Activated naive CD8-positive, alpha-beta T cell treated with anti-CD3 and anti-CD28 coated beads, Interleukin-2, amount 50 U/mL, for 16 hours (primary cell): Measurements from ENCODE around the gene MAZ.
"Not testable (repeated sequence)": the region's sequence is repeated elsewhere in the genome, so short reads cannot be mapped to it uniquely, and the experiment has no call there.

Experiments used
- DNase-seq: peaks from one replicate; pipeline ENCODE4 v3.0.0-alpha.2; 2020; ENCODE audit warnings: low read depth, low spot score

The MAZ gene

GRCh38 chr16:29825145-29826044 is 19.1 kb downstream of the MAZ start:
- no peak for DNase-seq

DNA sequence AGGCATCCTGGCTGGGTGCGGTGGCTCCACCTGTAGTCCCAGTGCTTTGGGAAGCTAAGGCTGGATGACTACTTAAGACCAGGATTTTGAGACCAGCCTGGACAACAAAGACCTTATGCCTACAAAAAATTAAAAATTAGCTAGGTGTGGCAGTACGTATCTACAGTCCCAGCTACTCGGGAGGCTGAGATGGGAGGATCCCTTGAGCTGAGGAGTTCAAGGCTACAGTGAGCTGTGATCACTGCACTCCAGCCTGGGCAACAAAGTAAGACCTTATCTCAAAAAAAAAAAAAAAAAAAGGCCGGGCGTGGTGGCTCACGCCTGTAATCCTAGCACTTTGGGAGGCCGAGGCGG is 20.0 kb downstream of the MAZ start:
- DNase-seq: no peak

- no peak for DNase-seq
Measured at GRCh38 chr16:29830774-29831173, 24.4 kb downstream of the MAZ start.

- DNase-seq: no peak
Measured at GRCh38 chr16:29831490-29831889, 25.2 kb downstream of the MAZ start.

DNA sequence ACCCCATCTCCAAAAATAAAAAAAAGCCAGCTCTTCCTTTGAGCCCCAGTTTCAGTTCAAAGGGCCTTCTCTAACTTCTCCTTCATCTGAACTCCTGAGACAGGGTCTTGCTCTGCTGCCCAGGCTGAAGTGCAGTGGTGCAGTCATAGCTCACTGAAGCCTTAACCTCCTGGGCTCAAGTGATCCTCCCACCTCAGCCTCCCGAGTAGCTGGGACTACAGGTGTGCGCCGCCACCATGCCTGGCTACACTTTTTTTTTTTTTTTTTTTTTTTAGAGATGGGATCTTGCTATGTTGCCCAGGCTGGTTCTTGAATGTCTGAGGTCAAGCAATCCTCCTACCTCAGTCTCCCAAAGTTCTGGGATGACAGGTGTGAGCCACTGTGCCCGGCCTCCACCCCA is 26.9 kb downstream of the MAZ start:
- DNase-seq: not testable (repeated sequence)

DNA sequence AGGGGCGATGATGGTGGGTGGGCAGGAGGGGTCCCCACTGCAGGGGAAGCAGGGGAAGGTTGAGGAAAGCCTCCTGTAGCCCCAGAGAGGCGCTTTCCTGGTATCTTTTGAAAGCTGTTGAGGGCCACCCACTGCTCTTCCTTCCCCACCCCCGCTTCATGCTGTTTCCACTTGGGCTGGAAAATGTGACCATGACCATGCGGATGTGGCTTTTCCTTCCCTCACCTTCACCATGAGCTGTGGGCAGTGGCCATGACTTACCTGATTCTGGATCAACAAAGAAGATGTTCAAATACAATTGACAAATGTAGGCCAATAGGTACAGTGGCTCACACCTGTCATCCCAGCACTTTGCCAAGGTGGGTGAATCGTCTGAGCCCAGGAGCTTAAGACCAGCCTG is 27.8 kb downstream of the MAZ start:
- no peak for DNase-seq

- DNase-seq: no peak
Measured at GRCh38 chr16:29835926-29836325, 29.6 kb downstream of the MAZ start.

GRCh38 chr16:29836623-29837022 is 30.3 kb downstream of the MAZ start:
- DNase-seq: no peak

- no peak for DNase-seq
Measured at GRCh38 chr16:29837841-29838240, 31.5 kb downstream of the MAZ start.

- DNase-seq: no peak
Measured at GRCh38 chr16:29839822-29840221, 33.5 kb downstream of the MAZ start.

GRCh38 chr16:29840240-29840639 is 33.9 kb downstream of the MAZ start:
- no peak for DNase-seq

DNA sequence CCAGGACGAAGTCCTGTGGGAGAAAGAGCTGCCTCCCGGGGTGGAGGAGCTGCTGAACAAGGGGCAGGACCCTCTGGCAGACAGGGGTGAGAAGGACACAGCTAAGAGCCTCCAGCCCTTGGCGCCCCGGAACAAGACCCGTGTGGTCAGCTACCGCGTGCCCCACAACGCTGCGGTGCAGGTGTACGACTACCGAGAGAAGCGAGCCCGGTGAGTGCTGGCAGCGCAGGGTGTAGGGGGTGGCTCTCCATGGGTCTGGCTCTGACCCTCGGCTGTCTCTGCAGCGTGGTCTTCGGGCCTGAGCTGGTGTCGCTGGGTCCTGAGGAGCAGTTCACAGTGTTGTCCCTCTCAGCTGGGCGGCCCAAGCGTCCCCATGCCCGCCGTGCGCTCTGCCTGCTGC is 35.3 kb downstream of the MAZ start:
- DNase-seq: no peak

- DNase-seq: no peak
Measured at GRCh38 chr16:29842732-29843346, 36.5 kb downstream of the MAZ start.

DNA sequence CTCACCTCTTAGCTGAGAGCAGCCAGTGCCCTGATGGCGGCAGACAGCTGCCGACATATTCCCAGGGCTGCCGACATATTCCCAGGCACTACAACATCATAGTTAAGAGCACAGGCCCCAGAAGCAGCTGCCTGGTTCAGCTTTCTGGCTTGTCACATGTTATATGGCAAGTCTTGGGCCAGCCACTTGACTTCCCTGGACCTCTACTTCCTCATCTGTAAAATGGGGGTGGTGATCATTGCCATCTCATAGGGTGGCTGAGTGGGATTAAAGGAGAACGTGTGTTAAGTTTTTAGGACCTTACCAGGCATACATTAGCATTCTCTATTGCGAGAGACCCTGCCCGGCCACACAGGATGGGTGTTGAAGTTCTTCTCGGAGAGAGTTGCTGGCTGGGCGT is 37.6 kb downstream of the MAZ start:
- DNase-seq: no peak

- DNase-seq: no peak
Measured at GRCh38 chr16:29844575-29845331, 38.4 kb downstream of the MAZ start.

DNA sequence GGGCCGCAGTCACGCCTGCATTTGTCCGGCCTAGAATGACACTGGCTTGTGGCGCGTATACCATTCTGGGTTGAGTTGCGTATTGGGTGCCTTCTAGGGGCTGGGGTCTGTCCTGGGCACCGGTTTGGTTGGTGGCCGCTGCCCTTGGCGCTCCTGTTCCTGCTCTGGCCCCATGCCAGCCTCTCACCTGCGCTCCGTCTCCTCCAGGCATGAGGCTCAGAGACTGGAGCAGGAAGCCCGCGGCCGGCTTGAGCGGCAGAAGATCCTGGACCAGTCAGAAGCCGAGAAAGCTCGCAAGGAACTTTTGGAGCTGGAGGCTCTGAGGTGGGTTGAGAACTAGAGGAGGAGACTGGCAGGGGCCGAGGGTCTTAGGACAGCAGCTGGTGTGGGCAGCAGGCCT is 39.3 kb downstream of the MAZ start:
- DNase-seq: no peak

DNA sequence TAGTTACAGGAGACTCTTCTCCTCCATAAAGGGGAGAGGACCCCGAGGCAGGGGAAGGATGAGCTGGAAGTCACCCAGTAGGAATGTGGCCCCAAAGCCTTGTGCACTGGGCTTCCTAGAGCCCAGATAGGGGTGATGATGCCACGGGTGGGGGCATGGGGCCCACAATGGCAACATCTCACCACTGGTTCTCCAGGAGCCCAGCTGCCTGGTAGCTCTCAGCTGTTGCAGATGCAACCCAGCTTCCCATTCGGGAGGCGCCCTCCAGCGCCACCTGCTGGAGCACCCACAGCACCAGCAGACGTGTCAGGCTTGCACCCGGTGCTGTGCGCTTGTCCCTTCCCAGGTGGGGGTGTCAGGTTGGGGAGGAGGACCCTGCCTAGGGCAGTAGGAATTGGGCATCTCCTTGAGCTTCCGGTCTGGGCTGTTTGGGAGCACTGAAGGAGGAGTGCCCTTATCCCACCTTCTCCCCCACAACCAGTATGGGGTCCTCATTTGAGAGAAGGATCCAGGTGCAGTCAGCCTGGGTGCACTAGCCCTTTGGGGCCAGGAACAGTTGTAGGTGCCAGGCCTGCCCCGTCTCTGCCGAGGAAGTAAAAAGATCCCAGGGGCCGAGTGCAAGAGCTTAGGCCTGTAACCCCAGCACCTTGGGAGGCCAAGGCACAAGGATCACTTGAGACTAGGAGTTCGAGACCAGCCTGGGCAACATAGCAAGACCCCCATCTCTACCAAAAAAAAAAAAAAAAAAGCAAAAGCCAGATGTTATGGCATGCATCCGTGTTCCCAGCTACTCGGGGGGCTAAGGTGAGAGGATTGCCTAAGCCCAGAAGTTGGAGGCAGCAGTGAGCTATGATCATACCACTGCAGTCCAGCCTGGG is 42.3 kb downstream of the MAZ start:
- DNase-seq: peak; percentile 64

- DNase-seq: no peak
Measured at GRCh38 chr16:29849505-29849904, 43.2 kb downstream of the MAZ start.

- no peak for DNase-seq
Measured at GRCh38 chr16:29850998-29851397, 44.7 kb downstream of the MAZ start.

DNA sequence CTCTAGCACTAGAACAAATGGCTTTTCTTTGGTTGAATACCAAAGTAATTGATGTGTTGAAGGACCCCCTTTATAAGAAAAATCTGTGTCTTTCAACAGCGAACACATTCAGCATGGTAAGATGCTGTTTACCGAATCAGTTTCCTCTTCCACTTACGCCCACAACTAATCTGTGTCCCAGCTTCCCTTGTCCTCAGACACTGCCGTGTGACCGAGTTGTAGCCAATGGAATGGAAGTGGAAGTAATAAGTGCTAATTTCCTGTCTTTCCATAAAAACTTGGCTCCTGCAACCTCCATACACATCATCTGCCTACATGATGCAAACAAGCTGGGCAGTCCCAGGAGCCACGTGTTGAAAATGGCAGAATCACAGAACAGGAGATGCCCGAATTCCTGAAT is 46.3 kb downstream of the MAZ start:
- DNase-seq: no peak

DNA sequence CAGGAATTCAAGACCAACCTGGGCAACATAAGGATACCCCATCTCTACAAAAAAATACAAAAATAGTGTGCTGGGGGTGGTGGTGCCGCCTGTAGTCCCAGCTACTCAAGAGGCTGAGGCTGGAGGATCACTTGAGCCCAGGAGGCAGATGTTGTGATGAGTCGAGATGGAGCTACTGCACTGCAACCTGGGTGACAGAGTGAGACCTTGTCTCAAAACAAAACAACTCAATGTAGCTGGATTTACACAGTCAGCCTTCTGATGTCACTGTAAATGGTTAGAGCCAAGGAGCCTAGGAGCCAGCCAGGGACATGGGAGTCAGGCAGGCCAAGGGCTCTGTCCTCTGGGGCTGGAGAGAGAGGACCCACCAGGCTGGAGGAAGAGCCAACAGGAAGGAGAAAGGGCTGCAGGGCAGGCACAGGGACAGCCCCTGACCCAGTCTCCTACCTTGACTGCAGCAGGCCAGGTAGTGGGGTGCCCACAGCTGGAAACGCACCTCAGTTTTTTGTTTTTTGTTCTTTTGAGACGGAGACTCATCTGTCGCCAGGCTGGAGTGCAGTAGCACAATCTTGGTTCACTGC is 48.3 kb downstream of the MAZ start:
- DNase-seq: no peak
